Activated naive CD8-positive, alpha-beta T cell (primary cell): Measurements from ENCODE around the gene ZMAT5.

Experiments
- H3K27ac Mint-ChIP-seq: one replicate; pipeline ENCODE4 v1.8.0; 2021; ENCODE audit warnings: mixed read lengths
- H3K27me3 Mint-ChIP-seq: one replicate; pipeline ENCODE4 v1.8.0; 2021; ENCODE audit warnings: mixed read lengths
- H3K36me3 Mint-ChIP-seq: one replicate; pipeline ENCODE4 v1.8.0; 2021; ENCODE audit warnings: mixed read lengths
- H3K4me1 Mint-ChIP-seq: one replicate; pipeline ENCODE4 v1.8.0; 2021; ENCODE audit warnings: low read depth, mixed read lengths
- H3K4me3 Mint-ChIP-seq: one replicate; pipeline ENCODE4 v1.8.0; 2021; ENCODE audit warnings: mild to moderate bottlenecking, mixed read lengths
- H3K9me3 Mint-ChIP-seq: one replicate; pipeline ENCODE4 v1.8.0; 2021; ENCODE audit warnings: low read depth, mixed read lengths

Gene ZMAT5

DNA sequence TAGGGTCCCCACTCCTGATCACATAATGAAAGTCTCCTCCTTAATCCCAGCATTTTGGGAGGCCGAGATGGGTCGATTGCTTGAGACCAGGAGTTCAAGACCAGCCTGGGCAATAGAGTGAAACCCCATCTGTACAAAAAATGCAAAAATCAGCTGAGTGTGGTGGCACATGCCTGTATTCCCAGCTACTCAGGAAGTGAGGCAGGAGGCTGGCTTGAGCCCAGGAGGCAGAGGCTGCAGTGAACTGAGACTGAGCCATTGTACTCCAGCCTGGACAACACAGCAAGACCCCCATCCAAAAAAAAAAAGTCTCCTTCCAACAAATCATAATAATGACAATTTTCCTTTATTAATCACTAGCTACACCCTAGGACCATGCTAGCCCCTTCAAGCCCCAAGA, 15.1 kb downstream of the ZMAT5 start:
- Mint-ChIP-seq H3K4me1 (peaks cover 10% of the 10 kb centered on the region), H3K27me3 (no peaks in the 10 kb centered on the region), H3K9me3 (no peaks in the 10 kb centered on the region), H3K36me3 (peaks cover 3% of the 10 kb centered on the region), H3K27ac (peak overlapping the region; percentile 54), H3K4me3 (no peak overlapping the region)

DNA sequence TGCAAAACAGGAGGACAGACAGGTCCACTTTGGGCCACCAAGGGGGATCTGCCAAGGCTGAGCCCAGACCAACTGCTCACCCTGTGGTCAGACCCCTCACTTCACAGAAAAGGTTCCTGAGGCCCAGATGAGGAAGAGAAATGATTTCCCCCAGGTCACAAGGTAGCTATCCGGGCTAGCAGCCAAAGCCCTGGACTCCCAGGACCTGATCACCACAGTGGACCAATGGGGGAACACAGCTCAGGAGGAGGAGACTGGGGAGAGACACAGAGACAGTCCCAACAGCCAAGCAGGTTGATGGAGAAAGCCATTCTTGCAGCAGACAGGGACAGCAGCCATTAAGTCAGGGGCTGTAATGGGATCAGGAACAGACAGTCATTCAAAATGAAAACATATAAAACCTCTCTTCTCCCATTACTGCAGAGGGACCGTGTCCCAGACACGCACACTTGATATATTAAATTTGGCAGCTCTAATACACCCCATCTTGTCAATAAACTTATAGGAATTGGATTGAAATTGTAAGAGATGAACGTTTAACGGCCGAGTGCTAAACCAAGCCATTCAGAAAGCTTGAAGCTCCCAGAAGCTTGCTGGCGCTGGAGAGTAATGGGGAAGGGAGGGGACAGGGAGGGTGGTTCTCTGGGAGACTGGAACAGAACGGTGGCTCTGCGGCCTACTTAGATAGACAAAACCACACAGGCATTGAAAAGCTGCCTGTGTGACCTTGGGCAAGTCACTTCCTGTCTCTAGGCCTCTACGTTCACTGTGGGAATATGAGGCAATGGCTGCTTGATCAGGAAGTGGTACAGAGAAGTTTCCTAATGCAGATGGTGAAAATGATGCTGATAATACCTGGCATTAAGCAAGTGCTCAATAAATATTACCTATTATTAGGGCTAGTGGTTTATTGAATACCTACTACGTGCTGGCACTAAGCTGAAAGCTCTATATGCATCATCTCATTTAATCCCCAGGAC, 16.0 kb downstream of the ZMAT5 start:
- Mint-ChIP-seq H3K27me3 (no peaks in the 10 kb centered on the region), H3K27ac (no peak overlapping the region), H3K4me1 (peaks cover 10% of the 10 kb centered on the region), H3K9me3 (no peaks in the 10 kb centered on the region), H3K36me3 (peaks cover 3% of the 10 kb centered on the region), H3K4me3 (no peak overlapping the region)

DNA sequence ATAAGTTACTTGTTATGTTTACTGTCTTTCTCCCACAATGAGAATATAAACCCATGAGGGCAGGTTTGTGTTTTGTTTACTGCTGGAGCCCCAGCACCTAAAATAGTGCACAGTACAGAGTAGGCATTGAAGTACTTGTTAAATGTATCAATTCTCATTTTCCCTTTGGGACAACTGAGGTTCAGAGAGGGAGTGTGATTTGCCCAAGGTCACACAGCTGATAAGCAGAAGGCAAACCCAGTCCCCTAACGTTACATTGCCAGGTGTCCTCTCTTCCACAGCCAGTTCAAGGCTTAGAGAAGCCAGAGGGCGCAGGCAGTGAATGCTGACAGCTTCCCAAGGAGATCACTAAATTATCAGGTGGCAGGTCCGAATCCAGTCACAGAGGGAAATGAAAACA, 16.8 kb downstream of the ZMAT5 start:
- no peak overlapping the region for H3K27ac Mint-ChIP-seq
- H3K4me3 Mint-ChIP-seq = no peak overlapping the region
- H3K4me1 Mint-ChIP-seq = peaks cover 10% of the 10 kb centered on the region
- H3K27me3 Mint-ChIP-seq = no peaks in the 10 kb centered on the region
- peaks cover 5% of the 10 kb centered on the region for H3K36me3 Mint-ChIP-seq
- H3K9me3 Mint-ChIP-seq = no peaks in the 10 kb centered on the region

DNA sequence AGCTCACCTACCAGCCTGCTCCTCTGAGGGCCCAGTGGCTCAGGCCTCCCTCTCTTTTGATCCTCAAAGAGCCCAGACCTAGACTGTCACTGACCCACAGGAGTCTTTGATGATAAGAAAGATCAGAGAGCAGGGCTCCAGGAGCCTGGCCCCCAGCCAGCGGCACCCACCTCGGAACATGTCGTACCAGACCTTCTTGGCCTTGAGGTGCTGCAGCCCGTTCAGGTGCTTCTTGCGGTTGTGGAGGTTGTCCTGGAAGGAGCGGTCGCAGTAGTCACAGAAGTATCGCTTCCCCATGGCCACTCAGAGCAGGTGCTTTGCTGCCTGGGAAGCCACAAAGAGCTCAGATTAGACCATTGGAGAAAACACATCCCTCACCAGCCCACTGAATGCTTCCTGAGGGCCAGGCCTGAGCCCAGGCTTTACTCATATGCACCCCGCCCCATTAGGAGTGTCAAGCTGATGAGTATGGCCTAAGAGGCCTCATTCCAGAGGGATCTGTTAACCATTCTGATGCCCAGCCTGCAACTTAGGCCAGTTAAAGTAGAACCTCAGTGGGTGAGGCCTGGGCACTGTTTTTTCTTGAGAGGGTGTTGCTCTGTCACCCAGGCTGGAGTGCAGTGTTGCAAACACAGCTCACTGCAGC, 18.4 kb downstream of the ZMAT5 start:
- H3K36me3 Mint-ChIP-seq = peaks cover 5% of the 10 kb centered on the region
- peaks cover 10% of the 10 kb centered on the region for H3K4me1 Mint-ChIP-seq
- H3K27ac Mint-ChIP-seq = no peak overlapping the region
- no peak overlapping the region for H3K4me3 Mint-ChIP-seq
- no peaks in the 10 kb centered on the region for H3K27me3 Mint-ChIP-seq
- no peaks in the 10 kb centered on the region for H3K9me3 Mint-ChIP-seq

DNA sequence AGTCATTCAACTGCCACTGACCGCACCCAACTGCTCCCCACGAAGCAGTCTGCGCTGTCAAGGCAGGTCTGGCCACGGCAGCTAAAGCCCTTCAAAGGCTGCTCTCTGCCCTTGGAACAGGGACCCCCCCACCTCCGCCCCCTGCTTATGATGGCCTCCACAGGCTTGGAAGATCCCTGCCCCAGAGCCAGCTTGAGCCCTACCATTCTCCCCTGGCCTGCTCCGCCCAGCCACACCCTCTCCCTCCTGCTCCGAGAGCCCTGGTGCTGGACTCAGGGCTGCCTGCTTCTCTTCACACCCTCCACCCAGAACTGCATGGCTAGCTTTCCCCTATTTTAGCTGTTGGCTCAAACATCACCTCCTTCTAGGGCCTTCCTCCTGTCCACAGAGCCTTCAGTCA, 19.0 kb downstream of the ZMAT5 start:
- Mint-ChIP-seq H3K4me3 (no peak overlapping the region), H3K27me3 (no peaks in the 10 kb centered on the region), H3K4me1 (peaks cover 10% of the 10 kb centered on the region), H3K27ac (no peak overlapping the region), H3K9me3 (no peaks in the 10 kb centered on the region), H3K36me3 (peaks cover 5% of the 10 kb centered on the region)

DNA sequence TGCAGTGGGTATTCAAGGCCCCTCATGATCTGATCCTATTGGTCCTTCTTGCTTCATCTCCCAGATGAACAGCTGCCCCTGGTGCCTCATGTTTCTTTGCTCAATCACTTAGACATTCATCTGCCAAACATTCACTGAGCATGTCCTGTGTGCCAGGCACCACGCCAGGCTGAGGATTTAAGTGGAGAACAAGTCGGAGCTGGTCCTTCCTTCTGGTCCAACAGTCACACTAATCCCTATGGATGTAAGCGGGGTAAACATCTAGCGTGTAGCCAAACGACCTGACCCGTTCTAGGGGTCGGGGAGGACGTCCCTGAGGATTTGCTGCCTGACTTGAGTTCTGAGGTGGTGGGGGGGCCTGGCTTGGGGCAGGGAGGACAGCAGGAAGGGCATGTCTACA, 21.9 kb downstream of the ZMAT5 start:
- no peaks in the 10 kb centered on the region for H3K4me1 Mint-ChIP-seq
- no peaks in the 10 kb centered on the region for H3K27me3 Mint-ChIP-seq
- H3K36me3 Mint-ChIP-seq = peaks cover 5% of the 10 kb centered on the region
- H3K4me3 Mint-ChIP-seq = no peak overlapping the region
- no peaks in the 10 kb centered on the region for H3K9me3 Mint-ChIP-seq
- no peak overlapping the region for H3K27ac Mint-ChIP-seq

DNA sequence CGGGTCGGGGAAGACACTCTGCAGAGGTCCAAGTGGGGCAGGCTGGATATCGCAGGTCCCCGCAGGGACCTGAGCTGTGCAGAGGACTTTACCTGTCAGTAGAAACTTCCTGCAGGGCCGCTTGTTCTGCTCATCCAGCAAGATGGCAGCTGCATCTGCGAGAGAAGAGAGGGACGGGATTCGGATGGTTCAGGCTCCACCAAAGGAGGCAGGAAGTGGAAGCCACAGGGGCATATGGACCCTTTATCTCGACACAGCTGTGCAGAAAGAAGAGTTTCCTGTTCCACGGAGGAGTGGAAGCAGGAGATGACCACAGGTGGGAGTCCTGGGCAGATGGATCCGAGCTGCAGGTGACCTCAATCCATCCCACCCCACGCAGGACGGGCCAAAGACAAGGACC, 24.5 kb downstream of the ZMAT5 start:
- no peak overlapping the region for H3K4me3 Mint-ChIP-seq
- peaks cover 3% of the 10 kb centered on the region for H3K36me3 Mint-ChIP-seq
- H3K4me1 Mint-ChIP-seq = no peaks in the 10 kb centered on the region
- H3K9me3 Mint-ChIP-seq = no peaks in the 10 kb centered on the region
- no peak overlapping the region for H3K27ac Mint-ChIP-seq
- no peaks in the 10 kb centered on the region for H3K27me3 Mint-ChIP-seq

DNA sequence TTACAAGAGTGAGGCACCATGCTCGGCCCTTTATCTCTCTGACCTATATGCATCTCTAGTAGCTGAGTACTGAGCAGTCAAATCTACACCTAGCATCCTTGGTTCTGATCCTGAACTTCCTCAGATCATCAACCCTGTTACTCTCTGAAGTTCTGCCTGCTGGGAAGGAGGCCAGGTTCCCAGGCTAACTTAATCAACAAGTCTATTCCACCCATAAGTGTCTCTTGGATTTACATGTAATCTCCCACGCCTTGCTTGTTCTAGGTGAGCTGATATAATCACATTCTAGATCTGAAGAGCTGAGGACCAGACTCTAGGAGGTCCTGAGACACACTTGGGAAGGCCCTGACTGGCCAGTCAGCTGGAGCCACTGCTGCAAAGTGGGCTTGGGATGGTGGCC, 24.9 kb downstream of the ZMAT5 start:
- Mint-ChIP-seq H3K36me3 (peaks cover 3% of the 10 kb centered on the region), H3K9me3 (no peaks in the 10 kb centered on the region), H3K27me3 (no peaks in the 10 kb centered on the region), H3K27ac (no peak overlapping the region), H3K4me1 (no peaks in the 10 kb centered on the region), H3K4me3 (no peak overlapping the region)

DNA sequence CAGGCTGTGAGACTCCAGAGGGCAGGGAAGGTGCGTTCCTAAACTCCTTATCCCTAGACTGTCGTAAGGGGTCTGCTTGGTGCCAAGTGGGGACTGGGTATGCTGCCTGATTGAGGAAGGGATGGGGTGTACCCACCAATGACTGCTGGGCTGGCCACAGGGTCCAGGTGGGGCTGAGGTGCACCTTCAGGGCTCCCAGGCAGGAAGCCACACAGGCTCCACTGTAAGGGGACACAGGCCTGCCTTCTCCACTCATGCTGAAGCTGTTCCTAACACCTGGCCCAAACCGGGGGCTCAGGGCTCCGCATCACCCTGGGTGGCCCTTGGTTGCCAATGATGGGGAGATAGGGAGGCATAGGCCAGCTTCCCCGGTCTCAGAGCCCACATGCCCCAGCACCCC, 26.6 kb downstream of the ZMAT5 start:
- Mint-ChIP-seq H3K9me3 (no peaks in the 10 kb centered on the region), H3K27me3 (no peaks in the 10 kb centered on the region), H3K4me1 (no peaks in the 10 kb centered on the region), H3K36me3 (no peaks in the 10 kb centered on the region), H3K27ac (no peak overlapping the region), H3K4me3 (no peak overlapping the region)

DNA sequence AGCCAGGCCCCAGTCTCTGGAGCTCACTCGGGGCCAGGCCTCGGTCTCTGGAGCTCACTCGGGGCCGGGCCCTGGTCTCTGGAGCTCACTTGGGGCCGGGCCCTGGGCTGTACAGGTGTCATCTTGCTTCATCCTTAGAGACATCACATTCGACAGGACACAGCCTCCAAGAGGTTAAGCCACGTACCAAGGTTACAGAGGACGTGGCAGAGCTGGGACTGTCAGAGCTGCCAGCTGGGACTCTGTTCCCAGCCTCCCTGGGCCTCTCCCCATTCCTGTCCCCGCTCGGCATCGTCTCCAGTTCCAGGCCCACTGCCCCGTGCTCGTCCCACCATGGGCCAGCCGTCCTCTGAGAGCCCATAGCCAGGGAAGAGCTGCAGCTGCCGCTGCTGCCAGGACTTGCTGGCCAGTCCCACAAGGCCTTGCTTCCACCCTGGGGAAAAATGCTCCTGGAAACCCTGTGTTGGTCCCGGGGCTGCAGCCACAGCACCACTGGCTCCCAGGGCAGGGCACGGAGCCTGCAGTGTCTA, 27.4 kb downstream of the ZMAT5 start:
- H3K4me3 Mint-ChIP-seq = no peak overlapping the region
- no peaks in the 10 kb centered on the region for H3K36me3 Mint-ChIP-seq

DNA sequence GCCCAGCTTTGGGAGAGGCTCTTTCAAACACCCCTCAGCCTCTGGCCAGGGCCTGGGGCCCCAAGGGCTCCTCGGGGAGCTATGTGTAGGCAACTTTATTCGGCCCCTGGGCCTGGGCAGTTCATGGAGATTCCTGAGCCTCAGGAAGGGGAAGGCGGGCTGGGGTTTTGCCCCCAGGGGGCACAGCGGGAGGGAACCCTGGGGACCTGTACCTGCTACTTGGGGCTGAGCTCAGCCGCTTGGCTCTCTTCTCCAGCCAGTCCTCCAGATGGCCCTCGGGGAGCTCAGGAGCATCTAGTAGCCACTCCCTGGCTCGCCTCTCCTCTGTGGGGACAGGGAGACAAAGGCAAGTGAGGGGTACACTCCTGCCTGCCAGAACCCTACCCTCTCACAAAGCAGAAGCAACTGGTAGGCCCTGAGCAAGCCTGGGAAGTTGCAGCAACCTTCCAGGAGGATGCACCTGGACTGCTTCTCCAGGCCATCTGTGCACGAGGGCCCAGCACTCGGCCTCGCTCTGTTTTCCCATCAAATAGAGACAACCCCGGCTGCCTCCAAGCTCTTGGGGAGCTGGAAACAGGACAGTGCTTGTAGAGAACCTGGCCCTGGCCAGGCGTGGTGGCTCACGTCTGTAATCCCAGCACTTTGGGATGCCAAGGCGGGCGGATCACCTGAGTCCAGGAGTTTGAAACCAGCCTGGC, 28.5 kb downstream of the ZMAT5 start:
- Mint-ChIP-seq H3K27ac (no peak overlapping the region), H3K36me3 (no peaks in the 10 kb centered on the region)

More for the DNA sequence above, 27.4 kb downstream of the ZMAT5 start:
- Mint-ChIP-seq H3K4me1 (no peaks in the 10 kb centered on the region), H3K27ac (no peak overlapping the region), H3K27me3 (no peaks in the 10 kb centered on the region), H3K9me3 (no peaks in the 10 kb centered on the region)

DNA sequence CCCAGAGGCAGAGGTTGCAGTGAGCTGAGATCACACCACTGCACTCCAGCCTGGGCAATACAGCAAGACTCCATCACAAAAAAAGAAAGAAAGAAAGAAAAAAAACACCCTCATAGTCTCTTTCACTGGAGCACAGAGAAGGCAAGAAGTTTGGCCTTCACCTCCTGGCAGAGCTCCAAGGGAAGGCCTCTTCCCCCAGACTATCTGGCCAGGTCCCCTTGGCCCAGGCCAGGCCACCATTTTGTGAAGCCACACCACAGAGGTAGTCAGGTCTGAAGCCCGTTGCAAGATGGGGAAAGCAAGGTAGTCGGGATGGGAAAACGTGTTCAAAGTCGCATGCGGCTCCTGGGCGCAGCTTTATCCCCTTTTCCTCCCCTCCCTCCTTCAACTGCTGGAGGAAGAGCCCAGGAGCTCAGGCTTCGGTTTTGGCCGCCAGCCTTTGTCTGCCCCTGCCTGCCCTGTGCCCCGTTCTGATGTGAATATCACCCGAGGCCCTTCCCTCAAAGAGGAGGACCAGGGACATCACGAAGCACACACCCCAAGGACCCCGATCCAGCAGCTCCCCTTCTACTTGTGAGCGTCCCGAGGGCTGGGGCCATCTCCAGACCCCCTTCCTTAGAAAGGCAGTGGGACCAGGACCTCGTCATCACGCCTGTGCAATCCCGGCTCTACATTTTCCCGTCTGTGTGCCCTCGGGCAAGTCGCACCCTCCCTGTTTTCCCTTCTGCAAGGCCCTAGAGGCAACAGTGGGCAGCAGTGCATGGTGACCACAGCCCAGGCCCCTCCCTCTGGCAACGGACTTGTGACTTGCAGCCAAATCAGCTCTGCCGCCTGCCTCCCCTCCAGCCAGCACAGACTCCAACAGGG, 29.3 kb downstream of the ZMAT5 start:
- Mint-ChIP-seq H3K4me1 (no peaks in the 10 kb centered on the region), H3K36me3 (no peaks in the 10 kb centered on the region), H3K9me3 (no peaks in the 10 kb centered on the region), H3K4me3 (no peak overlapping the region), H3K27me3 (no peaks in the 10 kb centered on the region), H3K27ac (no peak overlapping the region)

More for the DNA sequence above, 28.5 kb downstream of the ZMAT5 start:
- H3K9me3 Mint-ChIP-seq = no peaks in the 10 kb centered on the region
- no peaks in the 10 kb centered on the region for H3K27me3 Mint-ChIP-seq
- H3K4me1 Mint-ChIP-seq = no peaks in the 10 kb centered on the region
- H3K4me3 Mint-ChIP-seq = no peak overlapping the region

DNA sequence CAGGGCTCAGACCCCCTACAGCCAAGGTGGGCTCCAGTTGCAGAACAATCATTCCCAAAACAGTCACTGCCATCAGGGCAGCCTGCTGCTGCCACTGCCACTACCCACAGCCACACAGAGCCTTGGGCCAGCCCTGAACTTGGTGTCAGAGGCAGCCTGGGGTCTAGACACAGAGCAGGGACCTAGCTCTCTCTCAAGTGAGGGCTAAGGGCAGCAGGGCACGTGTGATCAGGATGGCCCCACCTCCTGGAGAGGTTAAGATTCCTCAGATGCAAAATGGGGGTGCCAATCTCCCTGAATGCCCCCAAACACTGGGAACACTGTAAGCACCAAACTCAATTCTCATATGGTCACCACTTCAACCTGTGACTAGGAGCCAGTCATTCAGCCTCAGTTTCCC, 31.4 kb downstream of the ZMAT5 start:
- no peaks in the 10 kb centered on the region for H3K9me3 Mint-ChIP-seq
- H3K27me3 Mint-ChIP-seq = no peaks in the 10 kb centered on the region
- H3K36me3 Mint-ChIP-seq = no peaks in the 10 kb centered on the region
- H3K27ac Mint-ChIP-seq = no peak overlapping the region
- H3K4me3 Mint-ChIP-seq = no peak overlapping the region
- no peaks in the 10 kb centered on the region for H3K4me1 Mint-ChIP-seq

DNA sequence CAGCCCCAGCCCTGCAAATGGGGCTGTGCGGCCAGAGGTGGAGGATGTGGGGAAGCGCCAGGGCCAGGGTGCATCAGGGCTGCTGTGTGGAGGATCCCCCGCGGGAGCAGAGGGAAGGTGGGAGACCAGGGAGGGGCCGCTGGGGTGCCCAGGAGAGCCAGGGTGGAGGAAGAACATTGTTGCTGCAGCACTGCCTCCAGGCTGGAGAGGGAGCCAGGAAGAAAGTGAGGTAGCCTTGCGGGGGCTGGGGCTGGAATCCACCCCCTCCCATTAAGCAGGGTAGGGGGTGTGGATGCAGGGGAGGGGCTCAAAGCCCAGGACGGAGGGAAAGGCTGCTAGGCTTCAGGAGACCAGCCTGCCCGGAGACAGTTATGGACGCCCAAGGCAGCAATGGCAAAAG, 32.0 kb downstream of the ZMAT5 start:
- no peaks in the 10 kb centered on the region for H3K9me3 Mint-ChIP-seq
- no peak overlapping the region for H3K27ac Mint-ChIP-seq
- H3K4me3 Mint-ChIP-seq = no peak overlapping the region
- no peaks in the 10 kb centered on the region for H3K27me3 Mint-ChIP-seq
- no peaks in the 10 kb centered on the region for H3K4me1 Mint-ChIP-seq
- no peaks in the 10 kb centered on the region for H3K36me3 Mint-ChIP-seq
